Naive thymus-derived CD8-positive, alpha-beta T cell (primary cell): ENCODE results near the gene SGSM1. TPM values are rescaled to one million over a fixed set of nuclear protein-coding genes. Genes with fewer than 3 reads are reported as not detected.

ENCODE experiments used
- ATAC-seq, 2 donors: fragments of 150-1000 bp; cut with Tn5 transposase in 1 of 2; sonication (Bioruptor Pico), chemical (Tn5 transposase) in 1 of 2; 1 replicate in 1 of 2; 2 replicates in 1 of 2; pipeline ENCODE4 v1.10.0; 2021; ENCODE audit warnings: mild to moderate bottlenecking in 2 of 2, moderate library complexity in 2 of 2
- POLR2A ChIA-PET: fragments of 350-600 bp; sonication (Branson Sonifier 250); formaldehyde crosslinking; loops from one replicate; lab custom pipeline; 2021; ENCODE audit warnings: antibody characterized with exemption; lab: Charles Lee
- DNase-seq, 10 donors: peaks; one replicate each; pipeline versions ENCODE4 v3.0.0 to v3.0.0-alpha.2; 2020 to 2022
- H3K27ac Mint-ChIP-seq, 10 donors: one replicate each; pipeline ENCODE4 v1.8.0; 2020 to 2022; ENCODE audit warnings: mild to moderate bottlenecking in 10 of 10, mixed read lengths in 10 of 10, moderate library complexity in 4 of 10, inconsistent platforms in 1 of 10
- H3K27me3 Mint-ChIP-seq, 5 donors: one replicate each; pipeline ENCODE4 v1.8.0; 2021 to 2022; ENCODE audit warnings: mixed read lengths in 5 of 5
- H3K36me3 Mint-ChIP-seq, 3 donors: one replicate each; pipeline ENCODE4 v1.8.0; 2020 to 2022; ENCODE audit warnings: mixed read lengths in 3 of 3, mild to moderate bottlenecking in 2 of 3, inconsistent platforms in 1 of 3
- H3K4me1 Mint-ChIP-seq, 4 donors: one replicate each; pipeline ENCODE4 v1.8.0; 2021 to 2022; ENCODE audit warnings: mixed read lengths in 4 of 4
- H3K4me3 Mint-ChIP-seq, 10 donors: one replicate each; pipeline ENCODE4 v1.8.0; 2020 to 2022; ENCODE audit warnings: mild to moderate bottlenecking in 10 of 10, mixed read lengths in 10 of 10, moderate library complexity in 6 of 10, inconsistent platforms in 1 of 10
- H3K9me3 Mint-ChIP-seq, 9 donors: one replicate each; pipeline ENCODE4 v1.8.0; 2020 to 2022; ENCODE audit warnings: mixed read lengths in 9 of 9, mild to moderate bottlenecking in 3 of 9, inconsistent platforms in 1 of 9, moderate library complexity in 1 of 9
- polyA plus RNA-seq, 3 donors: library from polyadenylated mRNA; unstranded; fragments of 300-500 nt; fragmentation: Illumina TruSeq; gene quantifications; one replicate each; pipeline ENCODE4 v1.2.3, GENCODE V29; 2021
- total RNA-seq, 8 experiments: library from RNA in 2 of 8; stranded (reverse) in 2 of 8; gene quantifications; one replicate each; pipeline ENCODE4 v1.2.3 and lab custom pipeline; 2021 to 2026

Gene SGSM1
- total RNA-seq, result under 1 TPM; 0.70 to 0.82 TPM
- under 1 TPM in 2 of 3 donors, not detected in 1; 0.07 to 0.32 TPM for polyA plus RNA-seq
- total RNA-seq (lab: John Stamatoyannopoulos, UW), result 0.13 to 3.2 (median 2.0) reads per million in 6 experiments

DNA sequence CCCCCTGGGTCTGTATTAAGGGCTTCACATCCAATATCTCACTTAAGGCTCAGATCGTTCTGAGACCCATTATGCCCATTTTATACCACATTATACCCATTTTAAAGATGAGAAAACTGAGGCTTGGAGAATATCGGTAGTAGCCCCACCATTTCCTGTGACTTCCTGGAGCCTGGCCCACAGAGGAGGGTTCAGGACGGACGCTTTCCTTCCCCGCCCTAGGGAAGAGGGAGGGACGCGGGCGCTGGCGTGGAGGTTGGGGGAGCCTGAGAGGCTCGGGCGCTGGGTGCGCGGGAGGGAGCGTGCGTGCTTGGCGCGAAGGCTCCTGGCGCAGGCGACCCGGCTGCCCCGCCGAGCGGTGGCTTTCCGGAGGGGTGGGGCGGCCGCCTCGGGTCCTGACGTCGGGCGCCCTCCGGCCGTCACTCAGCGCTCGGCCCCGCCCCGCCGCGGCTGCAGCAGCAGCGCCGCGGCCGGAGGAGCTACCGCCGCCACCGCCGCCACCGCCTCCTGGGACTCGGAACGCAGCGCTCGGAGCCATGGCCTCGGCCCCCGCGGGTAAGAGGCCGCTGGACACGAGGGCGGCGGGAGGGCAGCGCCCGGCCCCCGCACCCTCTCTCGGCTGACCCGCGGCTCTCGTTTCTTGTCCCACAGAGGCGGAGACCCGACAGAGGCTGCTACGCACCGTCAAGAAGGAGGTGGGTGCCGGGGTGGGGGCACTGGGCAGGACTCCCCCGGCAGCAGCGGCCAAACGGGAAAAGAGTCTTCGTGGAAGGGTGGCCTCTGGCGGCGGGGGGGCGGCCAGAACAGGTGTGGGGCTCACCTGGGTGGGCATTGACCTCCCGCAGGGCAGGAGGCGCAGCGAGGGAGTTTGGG lies at the start of gene SGSM1:
SGSM1 (plus strand) TSS at position 422 of the 873 bp plus-strand sequence; CDS start at position 537, 115 bp downstream.
- POLR2A ChIA-PET, result no interaction called here
- Mint-ChIP-seq H3K36me3 (no peaks in the 10 kb centered on the region), H3K27ac (peak within 1 kb of the TSS in 8 of 10 donors; percentile 36 to 82 (median 65)), H3K4me1 (peaks cover 0 to 7% (median 5%) of the 10 kb centered on the region in 4 donors), H3K9me3 (peaks cover 0 to 14% (median 0%) of the 10 kb centered on the region in 9 donors), H3K4me3 (peak within 1 kb of the TSS; percentile 49 to 84 (median 68)), H3K27me3 (peaks cover 0 to 11% (median 3%) of the 10 kb centered on the region in 5 donors)
- DNase-seq, result peak; percentile 57 to 79 (median 66)
- ATAC-seq, result peak; percentile 91 to 92

DNA sequence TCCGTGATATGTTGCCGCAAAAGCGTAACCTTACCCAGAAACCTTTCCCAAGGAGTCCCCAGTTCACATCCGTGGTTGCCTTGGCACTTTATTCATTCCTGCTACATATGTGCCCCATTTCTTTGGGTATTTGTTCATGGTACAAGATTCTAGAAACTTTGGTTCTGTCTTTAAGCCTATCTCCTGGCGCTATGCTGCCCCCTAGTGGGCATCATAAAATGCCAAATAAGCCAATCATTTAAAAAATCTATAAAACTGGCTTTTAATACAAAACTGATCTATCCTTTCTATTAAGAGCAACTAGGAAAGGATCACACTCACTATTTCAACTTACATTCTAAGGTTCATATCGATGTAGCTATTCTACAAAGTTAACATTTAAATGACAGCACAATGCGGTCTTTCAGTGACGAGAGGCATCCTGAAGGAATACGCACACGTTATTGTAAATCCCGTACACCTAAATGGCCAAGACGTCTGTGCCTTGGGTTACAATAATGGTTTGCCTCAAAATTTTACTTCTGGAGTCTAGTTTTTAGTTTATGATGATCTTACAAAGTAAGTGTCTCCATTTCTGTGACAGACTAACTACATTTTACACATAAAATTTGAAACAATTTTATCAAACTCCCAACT lies 47.7 kb upstream of the SGSM1 start:
- POLR2A ChIA-PET, result no interaction called here
- Mint-ChIP-seq H3K4me1 (no peaks in the 10 kb centered on the region), H3K27ac (no peak overlapping the region), H3K9me3 (no peaks in the 10 kb centered on the region), H3K4me3 (no peak overlapping the region), H3K27me3 (peaks cover 0 to 8% (median 0%) of the 10 kb centered on the region in 5 donors), H3K36me3 (no peaks in the 10 kb centered on the region)
- DNase-seq (peak; percentile 13 to 74 (median 50)), ATAC-seq (no peak)

DNA sequence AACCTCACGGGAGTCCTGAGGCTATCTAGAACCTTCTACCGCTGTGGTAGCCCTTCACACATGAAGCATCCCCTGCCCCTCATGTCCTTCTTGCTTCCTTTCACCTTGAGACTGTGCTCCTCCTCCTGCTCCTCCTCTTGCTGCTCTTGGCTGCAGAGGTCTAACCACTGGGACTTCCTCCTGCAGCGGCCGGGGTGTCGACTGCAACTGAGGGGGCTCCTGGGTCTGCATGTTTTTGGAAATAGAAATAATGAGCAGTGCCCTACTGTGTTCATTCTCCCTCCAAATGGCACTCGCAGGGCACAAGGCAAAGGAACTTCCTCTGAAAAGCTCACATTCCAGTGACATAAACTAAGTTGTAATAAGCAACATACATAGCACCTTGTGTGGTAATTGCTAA lies 46.2 kb upstream of the SGSM1 start:
- Mint-ChIP-seq H3K27ac (no peak overlapping the region), H3K36me3 (peaks cover 0 to 2% (median 0%) of the 10 kb centered on the region in 3 donors), H3K4me1 (no peaks in the 10 kb centered on the region), H3K4me3 (no peak overlapping the region), H3K27me3 (peaks cover 0 to 16% (median 3%) of the 10 kb centered on the region in 5 donors), H3K9me3 (no peaks in the 10 kb centered on the region)
- DNase-seq (no peak), ATAC-seq (no peak)
- POLR2A ChIA-PET, result interaction anchor here (0.6 kb wide), 1 partner anchor 18 kb away, joined by 5 read pairs; no protein-coding TSS in a partner anchor

GRCh38 chr22:24760708-24761306 lies 45.2 kb upstream of the SGSM1 start:
- POLR2A ChIA-PET, result no interaction called here
- peaks cover 0 to 17% (median 3%) of the 10 kb centered on the region in 5 donors for H3K27me3 Mint-ChIP-seq
- H3K4me1 Mint-ChIP-seq, result no peaks in the 10 kb centered on the region
- no peak overlapping the region for H3K27ac Mint-ChIP-seq
- ATAC-seq, result no peak
- no peak for DNase-seq
- peaks cover 0 to 2% (median 0%) of the 10 kb centered on the region in 3 donors for H3K36me3 Mint-ChIP-seq
- H3K4me3 Mint-ChIP-seq, result no peak overlapping the region
- no peaks in the 10 kb centered on the region for H3K9me3 Mint-ChIP-seq

- Mint-ChIP-seq H3K27ac (no peak overlapping the region), H3K27me3 (peaks cover 0 to 19% (median 3%) of the 10 kb centered on the region in 5 donors), H3K9me3 (no peaks in the 10 kb centered on the region), H3K4me1 (no peaks in the 10 kb centered on the region), H3K36me3 (peaks cover 0 to 2% (median 0%) of the 10 kb centered on the region in 3 donors), H3K4me3 (no peak overlapping the region)
- no peak for DNase-seq
- no peak for ATAC-seq
- POLR2A ChIA-PET, result no interaction called here
Measured at GRCh38 chr22:24761888-24762675, 43.9 kb upstream of the SGSM1 start.

GRCh38 chr22:24763872-24764485 lies 42.0 kb upstream of the SGSM1 start:
- H3K4me1 Mint-ChIP-seq, result no peaks in the 10 kb centered on the region
- ATAC-seq (no peak), DNase-seq (no peak)
- peaks cover 0 to 2% (median 0%) of the 10 kb centered on the region in 3 donors for H3K36me3 Mint-ChIP-seq
- POLR2A ChIA-PET, result no interaction called here
- no peak overlapping the region for H3K4me3 Mint-ChIP-seq
- no peak overlapping the region for H3K27ac Mint-ChIP-seq
- no peaks in the 10 kb centered on the region for H3K9me3 Mint-ChIP-seq
- peaks cover 0 to 17% (median 5%) of the 10 kb centered on the region in 5 donors for H3K27me3 Mint-ChIP-seq

DNA sequence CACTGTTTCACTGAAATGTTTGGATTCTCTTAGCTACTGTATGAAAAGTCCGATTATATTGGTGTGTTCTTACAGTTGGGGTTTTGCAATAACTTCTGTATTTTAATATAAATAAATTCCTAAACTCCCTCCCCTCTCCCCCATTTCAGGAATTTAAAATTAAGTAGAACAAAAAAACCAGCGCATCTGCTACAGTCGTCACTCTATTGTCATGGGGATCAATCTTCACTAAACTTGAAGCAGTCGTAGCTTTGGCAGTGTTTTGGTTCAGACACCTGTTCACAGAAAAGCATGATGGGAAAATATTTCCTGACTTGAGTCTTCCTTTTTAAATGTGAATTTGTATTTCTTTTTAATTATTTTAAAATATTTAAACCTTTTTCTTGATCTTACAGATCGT lies 40.8 kb upstream of the SGSM1 start:
- Mint-ChIP-seq H3K9me3 (no peaks in the 10 kb centered on the region), H3K27me3 (peaks cover 0 to 16% (median 7%) of the 10 kb centered on the region in 5 donors), H3K36me3 (peaks cover 0 to 2% (median 0%) of the 10 kb centered on the region in 3 donors), H3K4me1 (no peaks in the 10 kb centered on the region), H3K4me3 (no peak overlapping the region), H3K27ac (no peak overlapping the region)
- ATAC-seq (no peak), DNase-seq (no peak)
- POLR2A ChIA-PET, result no interaction called here

- Mint-ChIP-seq H3K9me3 (no peaks in the 10 kb centered on the region), H3K36me3 (peaks cover 0 to under 1% (median 0%) of the 10 kb centered on the region in 3 donors), H3K4me1 (no peaks in the 10 kb centered on the region), H3K27ac (peak overlapping the region in 1 of 10 donors; percentile 18), H3K4me3 (no peak overlapping the region), H3K27me3 (peaks cover 2 to 26% (median 10%) of the 10 kb centered on the region in 5 donors)
- POLR2A ChIA-PET, result no interaction called here
- DNase-seq (peak in 6 of 10 donors; percentile 6 to 45 (median 11)), ATAC-seq (no peak)
Measured at GRCh38 chr22:24768537-24769374, 37.3 kb upstream of the SGSM1 start.

DNA sequence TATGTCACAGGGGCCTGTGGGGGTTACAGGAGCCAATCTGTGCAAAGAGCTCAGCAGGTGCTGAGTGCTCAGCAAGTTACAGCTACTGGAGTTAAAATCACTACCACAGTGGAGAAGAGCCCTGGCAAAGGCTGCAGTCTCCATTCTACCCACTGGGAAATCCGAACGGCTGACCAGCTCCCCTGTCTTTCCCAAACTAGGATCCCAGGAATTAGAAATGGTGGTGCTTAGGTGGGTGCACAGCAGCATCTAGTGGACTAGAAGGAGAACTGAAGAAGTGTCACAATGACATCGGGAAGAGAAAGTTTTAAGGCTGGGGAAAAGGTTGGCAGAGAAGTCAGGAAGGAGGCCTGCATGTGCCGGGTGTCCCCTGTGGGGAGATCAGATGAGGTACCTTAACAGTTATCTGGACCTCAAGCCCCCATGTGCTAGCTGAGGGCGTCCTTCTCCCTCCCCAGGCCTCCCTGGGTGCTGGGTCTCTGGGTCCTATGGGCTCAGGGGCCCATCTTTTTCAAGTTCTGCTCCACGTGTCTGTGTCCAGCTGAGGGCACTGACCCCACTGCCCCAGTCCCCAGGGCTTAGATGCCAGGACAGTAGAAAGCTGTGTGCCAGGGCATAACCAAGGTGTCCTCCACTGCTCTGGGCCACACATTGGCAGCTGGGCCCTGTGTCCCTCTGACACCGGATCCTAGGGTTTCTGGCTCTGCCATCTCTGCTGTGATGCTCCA lies 33.4 kb upstream of the SGSM1 start:
- DNase-seq, result no peak
- H3K27ac Mint-ChIP-seq, result no peak overlapping the region
- no peaks in the 10 kb centered on the region for H3K36me3 Mint-ChIP-seq
- H3K4me3 Mint-ChIP-seq, result no peak overlapping the region
- peaks cover 0 to 6% (median 2%) of the 10 kb centered on the region in 4 donors for H3K4me1 Mint-ChIP-seq
- no peak for ATAC-seq
- peaks cover 13 to 21% (median 16%) of the 10 kb centered on the region in 5 donors for H3K27me3 Mint-ChIP-seq
- POLR2A ChIA-PET, result no interaction called here
- no peaks in the 10 kb centered on the region for H3K9me3 Mint-ChIP-seq

DNA sequence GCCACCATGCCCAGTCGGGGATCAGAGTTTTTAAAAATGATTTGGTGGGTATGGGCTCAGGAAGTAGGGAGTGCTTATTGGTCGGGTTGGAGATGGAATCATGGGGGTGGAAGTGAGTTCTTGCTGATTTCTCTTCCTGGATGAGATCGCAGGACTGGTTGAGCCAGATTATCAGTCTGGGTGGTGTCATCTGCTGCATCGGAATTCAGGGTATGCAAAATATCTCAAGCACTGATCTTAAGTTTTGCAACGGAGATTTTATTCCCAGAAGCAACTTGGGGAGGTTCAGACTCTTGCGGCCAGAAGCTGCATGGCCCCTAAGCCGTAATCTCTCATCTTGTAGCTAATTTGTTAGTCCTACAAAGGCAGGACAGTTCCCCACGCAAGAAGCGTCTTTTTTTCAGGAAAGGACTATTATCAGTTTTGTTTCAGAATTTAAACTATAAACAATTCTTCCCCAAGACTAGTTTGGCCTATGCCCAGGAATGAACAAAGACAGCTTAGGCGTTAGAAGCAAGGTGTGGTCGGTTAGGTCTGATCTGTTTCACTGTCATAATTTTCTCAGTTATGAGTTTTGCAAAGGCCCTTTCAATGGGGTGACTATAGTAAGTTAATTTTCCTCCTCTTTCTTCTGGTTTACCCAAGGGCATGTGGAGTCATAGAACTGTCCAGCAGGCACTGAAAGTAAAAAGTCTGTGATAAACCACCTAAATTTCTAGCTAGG lies 30.1 kb upstream of the SGSM1 start:
- peaks cover 14 to 24% (median 16%) of the 10 kb centered on the region in 5 donors for H3K27me3 Mint-ChIP-seq
- peaks cover 0 to 3% (median 0%) of the 10 kb centered on the region in 9 donors for H3K9me3 Mint-ChIP-seq
- DNase-seq (no peak), ATAC-seq (no peak)
- peak overlapping the region in 1 of 10 donors; percentile 2 for H3K27ac Mint-ChIP-seq
- POLR2A ChIA-PET, result no interaction called here
- peaks cover 0 to 1% (median 0%) of the 10 kb centered on the region in 3 donors for H3K36me3 Mint-ChIP-seq
- H3K4me1 Mint-ChIP-seq, result peaks cover 0 to 6% (median 2%) of the 10 kb centered on the region in 4 donors
- no peak overlapping the region for H3K4me3 Mint-ChIP-seq
